ENCODE data around the gene DNAJC11.

DNA sequence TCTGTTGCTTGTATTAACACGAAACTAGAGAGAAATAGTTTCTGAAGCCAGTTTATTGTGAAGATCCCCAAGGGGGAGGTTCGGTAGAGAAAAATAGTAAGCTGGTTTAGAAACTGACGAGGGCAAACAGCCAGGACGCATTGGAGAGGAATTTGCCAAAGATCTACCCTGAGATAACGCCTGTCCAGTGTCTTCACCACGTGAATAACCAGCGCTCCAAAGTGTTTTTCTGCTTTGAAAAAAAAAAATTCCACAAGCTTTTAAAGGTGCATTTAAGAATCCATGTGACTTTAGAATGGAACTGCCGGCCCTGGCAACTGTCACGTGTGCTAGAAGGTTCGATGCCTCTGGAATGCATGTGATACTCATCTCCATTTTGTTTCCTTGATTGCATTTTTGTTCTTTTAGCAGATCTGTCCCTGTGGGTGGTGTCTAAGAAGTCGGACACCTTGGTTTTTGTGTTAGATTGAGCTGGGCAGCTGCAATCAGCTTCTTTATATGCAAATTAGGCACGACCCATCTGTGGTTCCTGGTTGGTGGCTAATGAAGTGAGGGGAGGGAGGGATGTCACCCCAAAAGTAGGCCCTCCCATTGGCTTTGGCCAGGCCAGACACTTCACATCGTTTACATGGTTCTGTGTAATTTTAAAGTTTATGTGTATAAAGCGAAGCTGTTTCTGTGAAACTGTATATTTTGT lies 78.2 kb downstream of the DNAJC11 start:
- TF ChIP-seq, protein P1, sequence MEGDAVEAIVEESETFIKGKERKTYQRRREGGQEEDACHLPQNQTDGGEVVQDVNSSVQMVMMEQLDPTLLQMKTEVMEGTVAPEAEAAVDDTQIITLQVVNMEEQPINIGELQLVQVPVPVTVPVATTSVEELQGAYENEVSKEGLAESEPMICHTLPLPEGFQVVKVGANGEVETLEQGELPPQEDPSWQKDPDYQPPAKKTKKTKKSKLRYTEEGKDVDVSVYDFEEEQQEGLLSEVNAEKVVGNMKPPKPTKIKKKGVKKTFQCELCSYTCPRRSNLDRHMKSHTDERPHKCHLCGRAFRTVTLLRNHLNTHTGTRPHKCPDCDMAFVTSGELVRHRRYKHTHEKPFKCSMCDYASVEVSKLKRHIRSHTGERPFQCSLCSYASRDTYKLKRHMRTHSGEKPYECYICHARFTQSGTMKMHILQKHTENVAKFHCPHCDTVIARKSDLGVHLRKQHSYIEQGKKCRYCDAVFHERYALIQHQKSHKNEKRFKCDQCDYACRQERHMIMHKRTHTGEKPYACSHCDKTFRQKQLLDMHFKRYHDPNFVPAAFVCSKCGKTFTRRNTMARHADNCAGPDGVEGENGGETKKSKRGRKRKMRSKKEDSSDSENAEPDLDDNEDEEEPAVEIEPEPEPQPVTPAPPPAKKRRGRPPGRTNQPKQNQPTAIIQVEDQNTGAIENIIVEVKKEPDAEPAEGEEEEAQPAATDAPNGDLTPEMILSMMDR (conservative IDR thresholded peaks at IDR 0.05; ENCODE audit: low read depth, low read length), result no peak
- no peak for TF ChIP-seq EZH2 (IDR thresholded peaks at IDR 0.05; ENCODE audit: borderline replicate concordance, low read depth, low read length, poor library complexity, severe bottlenecking)

Measured in A673 (cell line).